Neural progenitor cell (in vitro differentiated cells): ENCODE results near the gene COTL1.

Source experiments
- CTCF ChIP-seq: fragments of 200-600 bp; sonication (generic); IDR thresholded peaks from 2 replicates; pipeline ENCODE4 v1.5.1; 2017; ENCODE audit warnings: antibody characterized with exemption, mild to moderate bottlenecking
- EZH2 ChIP-seq: fragments of 200-600 bp; sonication (generic); IDR thresholded peaks from 2 replicates; pipeline ENCODE4 v1.6.1; 2017; ENCODE audit warnings: antibody characterized with exemption, mild to moderate bottlenecking, moderate library complexity

- TF ChIP-seq CTCF (no peak), EZH2 (no peak)
These were observed 9.6 kb downstream of the COTL1 start for GRCh38 chr16:84608282-84608681.
